Ureter (tissue), 1 donor: Measurements from ENCODE around the gene NDUFA13. TPM values are rescaled to one million over a fixed set of nuclear protein-coding genes. Genes with fewer than 3 reads are reported as not detected.

ENCODE experiments used
- DNase-seq: peaks from one replicate; pipeline ENCODE4 v3.0.0-alpha.2; 2020; ENCODE audit warnings: low spot score
- total RNA-seq: library from RNA; stranded (reverse); gene quantifications from one replicate; pipeline ENCODE4 v1.2.4, GENCODE V29; 2023
- donor health status: DM: yes; HTN: yes; CAD: no.

Gene NDUFA13
- total RNA-seq, 1 donor from 2014 or later: 369 TPM

DNA sequence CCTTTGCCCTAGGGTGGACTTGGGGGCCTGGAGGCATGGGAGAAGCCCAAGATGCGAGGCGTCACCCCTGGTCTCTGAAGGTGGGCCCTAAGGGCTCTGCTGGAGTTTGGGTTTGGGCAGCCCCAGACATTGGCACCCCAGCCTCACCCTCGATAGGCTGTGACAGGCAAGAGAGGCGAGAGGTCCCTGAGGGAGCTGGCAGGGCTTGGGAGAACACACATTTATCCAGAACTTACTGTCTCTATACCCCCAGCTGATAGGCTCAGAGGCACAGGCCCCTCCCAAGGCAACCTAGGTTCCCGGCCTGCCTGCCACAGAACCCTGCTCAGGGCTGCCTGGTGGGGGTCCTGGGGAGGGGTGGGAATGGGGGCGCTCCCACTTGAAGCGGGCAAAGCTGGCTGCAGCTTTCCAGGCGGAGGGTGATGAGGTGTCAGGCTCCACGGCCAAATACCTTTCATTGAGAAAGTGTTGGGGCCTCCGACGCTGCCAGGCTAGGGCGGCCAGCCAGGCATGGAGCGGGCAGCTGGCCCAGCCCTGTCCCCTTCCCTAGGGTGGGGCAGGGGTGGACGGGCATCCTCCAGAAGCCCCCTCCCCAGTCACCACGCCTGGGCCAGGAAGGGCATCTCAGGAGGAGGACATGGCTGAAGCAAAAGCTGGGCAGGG lies 31.8 kb downstream of the NDUFA13 start:
- no peak for DNase-seq

GRCh38 chr19:19548915-19549759 lies 33.1 kb downstream of the NDUFA13 start:
- DNase-seq: no peak

DNA sequence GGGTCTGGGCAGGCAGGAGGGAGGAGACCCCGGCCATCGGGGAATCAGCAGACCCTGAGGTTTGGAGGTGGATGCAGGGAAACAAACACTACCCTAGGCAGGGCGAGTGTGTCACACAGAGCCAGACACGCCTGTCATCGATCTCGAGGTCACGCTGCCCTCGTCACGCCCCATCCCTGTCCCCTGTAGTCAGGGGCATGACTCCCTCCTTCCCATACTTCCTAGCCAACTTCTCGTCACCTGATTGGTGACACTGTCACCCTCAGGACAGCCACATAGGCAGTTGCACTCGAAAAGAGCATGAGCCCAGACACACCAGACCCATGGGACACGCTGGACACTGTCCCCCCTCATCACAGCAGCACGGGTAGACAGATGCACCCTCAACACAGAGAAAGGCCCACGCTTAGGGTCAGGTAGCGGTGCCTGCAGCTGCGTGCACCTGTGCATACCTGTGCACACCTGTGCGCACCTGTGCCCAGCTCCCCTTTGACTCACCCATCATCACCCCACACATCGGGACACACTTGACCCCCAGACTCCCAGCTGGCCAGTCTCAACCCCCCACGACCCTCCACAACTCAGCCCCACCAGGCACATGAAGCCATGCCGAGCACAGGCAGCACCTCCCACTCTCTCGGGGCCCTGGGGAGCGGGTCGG lies 33.9 kb downstream of the NDUFA13 start:
- DNase-seq: no peak

DNA sequence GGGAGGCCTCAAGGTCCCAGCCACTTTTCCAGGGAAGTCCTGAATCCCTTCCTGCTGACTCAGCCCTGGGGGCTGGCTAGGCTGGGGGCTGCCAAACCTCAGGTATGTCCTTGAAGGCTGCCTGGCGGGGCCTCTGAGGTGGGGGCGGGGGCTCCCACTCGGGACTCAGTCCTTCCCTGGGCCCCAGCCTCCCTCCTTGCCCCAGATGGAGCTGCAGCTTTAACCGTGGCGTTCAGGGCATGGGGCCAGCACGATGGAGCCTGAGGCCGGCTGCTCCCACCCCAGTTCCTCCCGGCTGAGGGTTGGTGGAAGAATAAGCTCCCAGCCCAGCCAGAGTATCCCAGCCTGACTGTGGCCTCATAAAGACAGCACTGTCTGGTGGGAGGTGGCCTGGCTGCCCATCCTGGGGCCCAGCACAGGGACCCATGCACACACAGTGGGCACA lies 34.5 kb downstream of the NDUFA13 start:
- no peak for DNase-seq

GRCh38 chr19:19550972-19551852 lies 35.2 kb downstream of the NDUFA13 start:
- no peak for DNase-seq

GRCh38 chr19:19551853-19552192 lies 35.8 kb downstream of the NDUFA13 start:
- no peak for DNase-seq

DNA sequence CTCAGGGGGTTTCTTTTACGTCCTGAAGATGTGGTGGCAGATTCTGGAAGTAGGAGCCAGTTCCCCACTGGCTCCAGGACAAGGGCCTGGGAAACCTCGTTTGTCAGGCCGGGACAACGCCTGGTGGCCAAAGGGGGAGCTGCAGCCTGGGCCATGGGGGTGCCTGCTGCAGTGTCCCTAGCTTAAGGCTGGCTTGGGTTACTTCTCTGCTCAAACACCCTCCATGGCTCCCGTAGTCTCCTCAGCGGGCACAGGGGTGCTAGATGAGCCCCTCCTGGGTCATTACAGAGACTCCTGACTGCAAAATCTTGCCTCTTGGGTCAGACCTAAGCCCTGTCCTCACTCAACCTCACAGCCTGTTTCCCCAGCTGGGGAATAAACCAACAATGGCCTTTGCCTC lies 36.8 kb downstream of the NDUFA13 start:
- no peak for DNase-seq

GRCh38 chr19:19553670-19554069 lies 37.6 kb downstream of the NDUFA13 start:
- no peak for DNase-seq

- DNase-seq: no peak
Observed at GRCh38 chr19:19554074-19555023, 38.3 kb downstream of the NDUFA13 start.

DNA sequence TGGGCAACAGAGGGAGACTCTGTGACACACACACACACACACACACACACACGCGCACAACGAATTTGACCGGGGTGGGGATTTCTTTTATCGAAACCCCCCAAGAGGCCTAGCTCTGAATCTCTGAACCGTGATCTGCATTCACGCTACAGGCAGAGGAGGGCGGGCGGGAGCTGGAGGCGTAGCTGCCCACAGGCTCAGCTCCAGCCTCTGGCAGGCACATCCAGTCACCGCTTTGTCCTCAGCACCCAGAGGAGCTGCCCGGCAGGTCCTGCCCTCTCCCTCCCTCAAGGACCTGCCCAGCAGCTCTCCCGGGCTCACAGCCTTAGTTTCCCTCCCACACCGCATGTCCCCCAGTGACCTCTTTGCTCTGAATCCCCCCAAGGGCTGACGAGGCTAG lies 42.0 kb downstream of the NDUFA13 start:
- DNase-seq: no peak

- no peak for DNase-seq
Observed at GRCh38 chr19:19558636-19559035, 42.6 kb downstream of the NDUFA13 start.

- no peak for DNase-seq
Observed at GRCh38 chr19:19559931-19560330, 43.9 kb downstream of the NDUFA13 start.

DNA sequence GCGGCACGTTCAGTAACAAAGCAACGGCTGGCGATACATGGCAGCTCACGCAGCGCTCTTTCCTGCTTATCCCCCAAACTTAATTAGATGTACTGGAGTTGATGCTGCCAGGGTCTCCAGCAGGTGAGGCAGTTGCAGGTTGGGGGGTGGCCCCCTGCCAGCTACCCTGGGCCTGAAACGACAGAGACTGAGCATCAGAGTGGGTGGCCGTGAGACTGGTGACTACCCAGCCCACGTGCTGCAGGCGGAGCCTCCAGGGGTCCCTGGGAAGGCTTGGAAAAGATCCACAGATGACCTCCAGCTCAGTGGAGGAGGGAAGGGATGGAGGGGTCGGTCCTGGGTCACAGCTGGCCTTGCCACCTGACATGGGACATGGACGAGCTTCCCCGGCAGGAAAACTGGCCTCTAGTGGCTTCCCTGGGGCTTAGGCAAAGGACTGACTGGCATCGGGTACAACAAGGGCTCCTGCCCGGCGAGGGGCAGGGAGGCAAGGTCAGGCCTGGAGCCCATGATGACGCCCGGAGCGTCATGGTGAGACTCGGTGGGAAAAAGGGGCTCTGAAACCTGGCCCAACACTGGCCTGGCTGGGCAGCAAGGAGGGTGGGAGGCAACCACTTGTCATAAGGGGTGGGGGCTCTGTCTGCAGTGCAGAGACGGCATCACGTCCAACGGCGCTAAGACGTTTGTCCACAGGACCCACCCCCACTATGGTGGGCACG lies 46.1 kb downstream of the NDUFA13 start:
- no peak for DNase-seq

DNA sequence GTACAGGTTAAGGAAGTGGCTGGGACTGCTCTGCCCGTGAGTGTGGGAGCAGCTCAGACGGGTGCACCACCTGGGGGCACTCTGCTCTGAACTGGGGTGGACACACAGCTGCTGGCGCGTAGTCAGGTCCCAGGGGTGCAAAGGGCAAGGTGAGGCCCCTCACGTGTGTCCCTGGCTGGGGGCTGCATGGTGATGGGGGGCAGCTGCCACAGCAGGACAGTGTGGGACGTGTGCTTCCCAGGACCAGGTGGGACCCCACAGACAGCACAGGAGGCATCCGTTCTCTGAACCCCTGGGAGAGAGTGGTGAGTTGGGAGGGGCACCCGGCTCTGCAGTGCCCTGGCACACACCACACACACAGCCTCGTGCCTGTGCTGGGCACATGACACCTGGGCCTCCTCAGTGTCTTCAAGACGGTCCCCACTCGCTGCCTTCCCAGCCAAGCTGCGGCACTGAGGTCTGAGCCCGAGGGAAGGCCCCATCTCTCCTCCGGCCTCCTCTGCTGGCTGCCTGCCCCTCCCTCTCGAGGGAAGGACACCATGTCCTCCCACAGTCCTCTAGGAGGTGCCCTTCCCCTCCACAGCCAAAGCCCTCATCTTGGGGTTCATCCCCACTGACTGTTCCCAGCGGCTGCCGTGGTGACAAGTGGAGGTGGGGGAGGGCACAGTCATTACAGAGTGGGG lies 46.8 kb downstream of the NDUFA13 start:
- DNase-seq: no peak

DNA sequence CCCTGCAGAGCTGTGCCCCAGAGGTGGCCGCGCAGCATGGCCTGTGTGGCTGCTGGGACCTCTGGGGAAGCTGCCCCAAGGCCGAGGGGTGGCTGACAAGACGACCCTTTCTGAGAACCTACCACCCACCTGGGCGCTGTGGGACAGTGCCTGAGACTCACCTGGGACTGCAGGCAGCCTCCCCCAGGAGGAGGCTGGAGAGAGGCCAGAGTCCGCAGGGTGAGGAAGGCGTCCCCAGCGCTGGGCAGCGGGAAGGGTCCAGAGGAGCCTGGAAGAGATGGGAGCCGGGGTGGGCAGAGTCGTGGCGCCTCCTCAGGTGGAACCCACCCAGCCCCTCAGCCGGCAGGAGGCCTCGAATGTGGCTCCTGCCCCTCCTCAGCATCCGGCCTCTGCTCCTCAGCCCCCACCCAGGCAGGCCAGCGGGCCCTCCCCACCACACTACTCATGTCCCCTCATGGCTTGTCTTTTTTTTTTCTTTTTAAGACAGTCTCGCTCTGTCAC lies 47.4 kb downstream of the NDUFA13 start:
- no peak for DNase-seq

- no peak for DNase-seq
Observed at GRCh38 chr19:19566306-19566705, 50.3 kb downstream of the NDUFA13 start.

DNA sequence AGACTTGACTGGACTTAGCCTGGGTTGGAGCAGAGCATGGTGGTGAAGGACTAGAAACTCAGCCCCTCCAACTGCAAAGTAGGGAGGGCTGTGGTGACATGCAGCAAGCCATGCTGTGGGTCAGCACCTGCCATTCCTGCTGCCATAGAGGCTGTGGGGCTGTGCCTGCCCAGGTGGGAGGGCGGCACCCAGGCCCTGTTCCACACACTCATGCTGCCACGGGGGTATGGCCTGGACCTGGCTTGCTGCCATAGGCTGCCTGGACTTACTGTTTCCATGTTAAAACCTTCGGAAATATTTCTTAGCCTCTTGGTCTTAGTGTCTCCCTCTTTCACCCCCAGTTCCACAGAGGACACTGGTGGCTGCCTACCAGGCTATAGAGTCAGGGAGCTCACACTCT lies 51.4 kb downstream of the NDUFA13 start:
- no peak for DNase-seq

- DNase-seq: no peak
Observed at GRCh38 chr19:19568802-19569756, 53.1 kb downstream of the NDUFA13 start.
